Keratinocyte (primary cell): ENCODE results near the gene ARL5A.

Source experiments
- EZH2 ChIP-seq: IDR thresholded peaks from one replicate; pipeline ENCODE4 v1.6.1; 2012; ENCODE audit warnings: inconsistent platforms, mild to moderate bottlenecking, low read length, moderate library complexity
- TF ChIP-seq, protein P1 (sequence below), 3 experiments: IDR thresholded peaks in 1 of 3; conservative IDR thresholded peaks in 1 of 3; optimal IDR thresholded peaks in 1 of 3; 2 replicates in 2 of 3; 3 replicates in 1 of 3; pipeline versions ENCODE3 to v1.5.1; 2011; ENCODE audit warnings: low read length in 3 of 3, mild to moderate bottlenecking in 3 of 3, moderate library complexity in 2 of 3, control low read depth in 1 of 3, inconsistent platforms in 1 of 3; ENCODE audit not compliant: insufficient read depth in 2 of 3; ENCODE audit errors: extremely low read depth in 1 of 3

DNA sequence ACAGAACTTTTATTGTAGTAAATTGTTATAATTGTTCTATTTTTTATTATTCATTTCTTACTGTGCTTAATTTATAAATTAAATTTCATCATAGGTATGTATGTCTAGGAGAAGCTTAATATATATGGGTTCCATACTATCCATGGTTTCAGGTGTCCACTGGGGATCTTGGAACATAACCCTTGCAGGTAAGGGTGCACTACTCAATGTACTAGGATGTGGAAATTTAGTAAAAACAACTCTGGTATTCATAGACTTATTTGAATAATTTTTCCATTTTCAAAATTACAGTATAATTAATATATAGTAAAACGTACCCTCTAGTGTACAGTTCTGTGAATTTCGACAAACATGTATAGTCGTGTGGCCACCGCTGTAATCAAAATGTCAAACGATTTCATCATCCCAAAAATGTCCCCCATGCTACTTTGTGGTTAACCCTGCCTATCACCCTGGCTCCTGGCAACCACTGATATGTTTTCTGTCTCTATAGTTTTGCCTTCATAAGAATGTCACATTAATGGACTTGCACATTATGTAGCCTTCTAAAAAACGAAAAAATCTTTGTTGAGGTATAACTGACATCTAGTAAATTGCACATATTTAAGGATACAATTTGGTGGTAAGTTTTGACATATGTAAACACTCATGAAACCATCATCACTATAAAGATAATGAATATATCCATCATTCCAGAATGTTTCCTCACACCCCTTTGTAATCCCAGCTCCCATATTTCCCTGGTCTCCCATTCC lies 45.7 kb downstream of the ARL5A start:
- TF ChIP-seq, protein P1, sequence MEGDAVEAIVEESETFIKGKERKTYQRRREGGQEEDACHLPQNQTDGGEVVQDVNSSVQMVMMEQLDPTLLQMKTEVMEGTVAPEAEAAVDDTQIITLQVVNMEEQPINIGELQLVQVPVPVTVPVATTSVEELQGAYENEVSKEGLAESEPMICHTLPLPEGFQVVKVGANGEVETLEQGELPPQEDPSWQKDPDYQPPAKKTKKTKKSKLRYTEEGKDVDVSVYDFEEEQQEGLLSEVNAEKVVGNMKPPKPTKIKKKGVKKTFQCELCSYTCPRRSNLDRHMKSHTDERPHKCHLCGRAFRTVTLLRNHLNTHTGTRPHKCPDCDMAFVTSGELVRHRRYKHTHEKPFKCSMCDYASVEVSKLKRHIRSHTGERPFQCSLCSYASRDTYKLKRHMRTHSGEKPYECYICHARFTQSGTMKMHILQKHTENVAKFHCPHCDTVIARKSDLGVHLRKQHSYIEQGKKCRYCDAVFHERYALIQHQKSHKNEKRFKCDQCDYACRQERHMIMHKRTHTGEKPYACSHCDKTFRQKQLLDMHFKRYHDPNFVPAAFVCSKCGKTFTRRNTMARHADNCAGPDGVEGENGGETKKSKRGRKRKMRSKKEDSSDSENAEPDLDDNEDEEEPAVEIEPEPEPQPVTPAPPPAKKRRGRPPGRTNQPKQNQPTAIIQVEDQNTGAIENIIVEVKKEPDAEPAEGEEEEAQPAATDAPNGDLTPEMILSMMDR (optimal IDR thresholded peaks at IDR 0.05 in 1 of 3, IDR thresholded peaks at IDR 0.05 in 1 of 3, conservative IDR thresholded peaks at IDR 0.05 in 1 of 3; ENCODE audit: extremely low read depth in 1 of 3, insufficient read depth in 2 of 3, low read length in 3 of 3): no peak
- TF ChIP-seq EZH2: no peak
